H1 (cell line): ENCODE results near the gene MAP3K3. TPM values are rescaled to one million over a fixed set of nuclear protein-coding genes. Genes with fewer than 3 reads are reported as not detected.

Source experiments
- CTCF ChIA-PET: fragments of 300-600 bp; sonication (Branson Sonifier 250); formaldehyde crosslinking; loops from one replicate; lab custom pipeline; 2021; ENCODE audit not compliant: partially characterized antibody; lab: Charles Lee
- POLR2A ChIA-PET: fragments of 300-600 bp; sonication (Branson Sonifier 250); formaldehyde crosslinking; loops from one replicate; lab custom pipeline; 2021; ENCODE audit warnings: inconsistent platforms; ENCODE audit not compliant: partially characterized antibody; lab: Charles Lee
- DNase-seq, 2 experiments: peaks; one replicate each; pipeline versions ENCODE4 v3.0.0 to v3.0.0-alpha.2; 2010 to 2022; ENCODE audit warnings: low spot score in 2 of 2, low read depth in 1 of 2, mixed read lengths in 1 of 2
- FAIRE-seq: peaks from 2 replicates; lab custom pipeline; 2011; peaks lifted over from hg19 to GRCh38; lab: Jason Lieb, UNC
- H2AFZ ChIP-seq: 2 replicates; pipeline ENCODE4 v1.8.1; 2012; ENCODE audit warnings: low read length, inconsistent platforms
- H2AK5ac ChIP-seq: 2 replicates; pipeline ENCODE4 v1.6.1; 2013; ENCODE audit warnings: low read depth, low read length
- H2BK120ac ChIP-seq: replicated peaks from 2 replicates; pipeline ENCODE3; 2013; ENCODE audit warnings: low read depth, low read length, inconsistent platforms
- H2BK12ac ChIP-seq: 2 replicates; pipeline ENCODE4 v1.6.1; 2013; ENCODE audit warnings: low read depth, low read length
- H2BK15ac ChIP-seq: 2 replicates; pipeline ENCODE4 v1.6.1; 2013; ENCODE audit warnings: low read length
- H2BK20ac ChIP-seq: 2 replicates; pipeline ENCODE4 v1.6.1; 2013; ENCODE audit warnings: low read length
- H2BK5ac ChIP-seq: 2 replicates; pipeline ENCODE4 v1.6.1; 2013; ENCODE audit warnings: low read depth, low read length
- H3K14ac ChIP-seq: 2 replicates; pipeline ENCODE4 v1.6.1; 2013; ENCODE audit warnings: inconsistent platforms; ENCODE audit not compliant: insufficient read length
- H3K18ac ChIP-seq: 2 replicates; pipeline ENCODE4 v1.6.1; 2013; ENCODE audit warnings: low read length; ENCODE audit errors: extremely low read depth
- H3K23ac ChIP-seq: 2 replicates; pipeline ENCODE4 v1.6.1; 2013; ENCODE audit warnings: inconsistent platforms; ENCODE audit not compliant: insufficient read length
- H3K23me2 ChIP-seq: 2 replicates; pipeline ENCODE4 v1.6.1; 2013; ENCODE audit warnings: low read depth, low read length
- H3K27ac ChIP-seq: 2 replicates; pipeline ENCODE4 v1.6.1; 2011; ENCODE audit warnings: low read depth, low read length, inconsistent platforms
- H3K27me3 ChIP-seq, 4 experiments: replicated peaks in 1 of 4; 1 replicate in 1 of 4; 2 replicates in 3 of 4; pipeline versions ENCODE4 v1.6.1 to v1.8.1; 2011 to 2013; ENCODE audit warnings: low read length in 3 of 4, mild to moderate bottlenecking in 3 of 4, inconsistent platforms in 2 of 4, mixed read lengths in 2 of 4, moderate library complexity in 1 of 4; ENCODE audit not compliant: control insufficient read depth in 3 of 4, insufficient read depth in 3 of 4; ENCODE audit errors: extremely low read depth in 1 of 4
- H3K36me3 ChIP-seq, 4 experiments: 2 replicates each; pipeline versions ENCODE4 v1.6.1 to v1.8.1; 2011 to 2013; ENCODE audit warnings: mild to moderate bottlenecking in 4 of 4, low read length in 3 of 4, moderate library complexity in 2 of 4, control low read depth in 1 of 4, inconsistent platforms in 1 of 4; ENCODE audit not compliant: insufficient read depth in 4 of 4, control insufficient read depth in 2 of 4
- H3K4ac ChIP-seq: replicated peaks from 2 replicates; pipeline ENCODE3; 2013; ENCODE audit warnings: low read length, low read depth, mixed read lengths, inconsistent platforms; ENCODE audit not compliant: insufficient read length
- H3K4me1 ChIP-seq, 4 experiments: replicated peaks in 1 of 4; 1 replicate in 1 of 4; 2 replicates in 3 of 4; pipeline versions ENCODE4 v1.6.1 to v1.8.1; 2011 to 2013; ENCODE audit warnings: low read length in 3 of 4, inconsistent platforms in 2 of 4, mixed read lengths in 1 of 4; ENCODE audit not compliant: insufficient read depth in 4 of 4, control insufficient read depth in 3 of 4
- H3K4me2 ChIP-seq, 2 experiments: 2 replicates each; pipeline versions ENCODE4 v1.6.1 to v1.8.1; 2011 to 2013; ENCODE audit warnings: low read depth in 2 of 2, low read length in 2 of 2, control low read depth in 1 of 2, inconsistent platforms in 1 of 2, mild to moderate bottlenecking in 1 of 2; ENCODE audit not compliant: insufficient read depth in 1 of 2
- H3K4me3 ChIP-seq, 4 experiments: fragments of 200-600, 300-600 bp in 1 of 4; sonication (generic), shearing (Covaris generic), sonication (Bioruptor Twin) in 1 of 4; 2 replicates each; pipeline versions ENCODE4 v1.5.1 to v1.8.1; 2011 to 2016; ENCODE audit warnings: low read length in 4 of 4, low read depth in 3 of 4, control low read depth in 2 of 4, inconsistent platforms in 2 of 4, mild to moderate bottlenecking in 2 of 4, mixed read lengths in 1 of 4, moderate library complexity in 1 of 4; ENCODE audit not compliant: insufficient read depth in 2 of 4; ENCODE audit errors: extremely low read depth in 1 of 4
- H3K56ac ChIP-seq: replicated peaks from 2 replicates; pipeline ENCODE3; 2013; ENCODE audit warnings: low read depth, mild to moderate bottlenecking, mixed read lengths, low read length, inconsistent platforms; ENCODE audit not compliant: insufficient read length
- H3K79me1 ChIP-seq: 2 replicates; pipeline ENCODE4 v1.6.1; 2013; ENCODE audit warnings: low read depth, low read length, control low read depth
- H3K79me2 ChIP-seq, 2 experiments: 2 replicates each; pipeline versions ENCODE4 v1.6.1 to v1.8.1; 2012 to 2013; ENCODE audit warnings: low read length in 2 of 2, mild to moderate bottlenecking in 2 of 2, inconsistent platforms in 1 of 2; ENCODE audit not compliant: insufficient read depth in 2 of 2, control insufficient read depth in 1 of 2
- H3K9ac ChIP-seq, 4 experiments: replicated peaks in 1 of 4; 1 replicate in 1 of 4; 2 replicates in 3 of 4; pipeline versions ENCODE4 v1.6.1 to v1.8.1; 2011 to 2013; ENCODE audit warnings: low read depth in 3 of 4, low read length in 3 of 4, control low read depth in 2 of 4, mild to moderate bottlenecking in 2 of 4, moderate library complexity in 2 of 4, inconsistent platforms in 1 of 4; ENCODE audit errors: extremely low read depth in 1 of 4
- H3K9me3 ChIP-seq, 2 experiments: 2 replicates each; pipeline versions ENCODE4 v1.6.1 to v1.8.1; 2012 to 2013; ENCODE audit warnings: mild to moderate bottlenecking in 2 of 2, moderate library complexity in 2 of 2, control low read depth in 1 of 2, inconsistent platforms in 1 of 2, low read depth in 1 of 2, low read length in 1 of 2, mixed read lengths in 1 of 2; ENCODE audit not compliant: insufficient read depth in 2 of 2
- H4K20me1 ChIP-seq, 2 experiments: replicated peaks in 1 of 2; 2 replicates each; pipeline versions ENCODE3 to v1.8.1; 2011 to 2013; ENCODE audit warnings: inconsistent platforms in 2 of 2, low read length in 2 of 2, mild to moderate bottlenecking in 1 of 2; ENCODE audit not compliant: insufficient read depth in 2 of 2, control insufficient read depth in 1 of 2
- H4K5ac ChIP-seq: 2 replicates; pipeline ENCODE4 v1.6.1; 2013; ENCODE audit warnings: low read length, low read depth, mixed read lengths, inconsistent platforms; ENCODE audit not compliant: insufficient read length
- H4K8ac ChIP-seq: 2 replicates; pipeline ENCODE4 v1.8.0; 2013; ENCODE audit warnings: mild to moderate bottlenecking, moderate library complexity, low read length, inconsistent platforms; ENCODE audit not compliant: insufficient read depth; ENCODE audit errors: extremely low read depth
- H4K91ac ChIP-seq: replicated peaks from 2 replicates; pipeline ENCODE3; 2013; ENCODE audit warnings: low read length, mixed read lengths, inconsistent platforms; ENCODE audit not compliant: insufficient read length
- WGBS, 2 experiments: shearing (Covaris generic) in 1 of 2; methylation state at CpG; one replicate each; pipeline versions ENCODE4 v1.1.6 to v1.1.7; 2013 to 2015; ENCODE audit warnings: low lambda C conversion rate in 2 of 2, mixed read lengths in 2 of 2, inconsistent platforms in 1 of 2, low coverage in 1 of 2, missing lambda C conversion rate in 1 of 2; ENCODE audit not compliant: insufficient replicate concordance in 2 of 2, insufficient coverage in 1 of 2, insufficient read length in 1 of 2; ENCODE audit errors: extremely low coverage in 1 of 2, missing lambda C conversion rate in 1 of 2; 5-methylcytosine and 5-hydroxymethylcytosine counted together
- polyA plus RNA-seq, 7 experiments: library from polyadenylated mRNA; depleted of rRNA in 3 of 7; stranded (reverse) in 5 of 7; unstranded in 2 of 7; fragments of >200 nt in 5 of 7; fragments of 200-250 nt in 2 of 7; gene quantifications; 1 replicate in 5 of 7; 2 replicates in 1 of 7; 4 replicates in 1 of 7; pipeline versions ENCODE4 v1.2.1 to v1.2.3, GENCODE V29; 2011 to 2013; ENCODE audit warnings: missing spikeins in 2 of 7, mixed read lengths in 2 of 7
- total RNA-seq: library from RNA; stranded (reverse); fragmentation: NEBNext Ultra II Directional; extraction: Animal tissue kit (Norgen Biotek cat#: 25700); gene quantifications from 2 replicates; pipeline ENCODE4 v1.2.1, GENCODE V29; 2021

The MAP3K3 gene
- total and polyA plus RNA-seq, 2 of the 8 experiments (the other 6 are each of a cell fraction or from before 2014, with no cell fraction given): 10.3 to 21.0 TPM

DNA sequence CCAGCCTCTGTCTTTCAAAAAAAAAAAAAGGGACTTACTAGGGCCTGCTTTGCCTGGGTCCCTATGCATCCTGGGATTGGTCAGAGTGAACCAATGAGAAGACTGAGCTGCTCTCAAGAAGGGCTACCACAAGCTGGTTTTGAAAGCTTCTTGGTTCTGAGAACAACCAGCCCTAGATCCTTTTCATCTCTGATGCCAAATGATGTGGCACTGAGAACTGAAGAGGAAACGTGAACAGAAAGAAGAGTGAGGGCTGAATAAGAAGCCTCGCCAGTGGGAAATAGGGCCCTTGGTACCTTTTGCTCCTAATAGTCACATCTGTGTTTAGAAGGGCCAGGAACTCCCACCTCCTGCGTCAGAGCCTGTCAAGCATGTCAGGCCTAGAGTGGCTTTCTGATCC is 10.9 kb upstream of the MAP3K3 start:
- Histone ChIP-seq H3K9me3 (no peaks in the 10 kb centered on the region), H3K56ac (no peak overlapping the region), H3K79me1 (no peaks in the 10 kb centered on the region), H2BK20ac (no peak overlapping the region), H3K18ac (no peak overlapping the region), H2BK120ac (no peak overlapping the region), H2AFZ (no peak overlapping the region), H3K79me2 (no peaks in the 10 kb centered on the region), H3K23me2 (no peaks in the 10 kb centered on the region), H4K5ac (no peak overlapping the region), H2BK15ac (no peak overlapping the region), H3K27me3 (no peaks in the 10 kb centered on the region), H3K9ac (no peak overlapping the region), H4K20me1 (no peaks in the 10 kb centered on the region), H4K91ac (no peak overlapping the region), H3K4me2 (no peak overlapping the region), H3K14ac (no peak overlapping the region), H3K4me3 (no peak overlapping the region), H2BK5ac (no peak overlapping the region), H2AK5ac (no peak overlapping the region), H2BK12ac (no peak overlapping the region), H3K4me1 (no peaks in the 10 kb centered on the region), H3K27ac (no peak overlapping the region), H4K8ac (no peak overlapping the region), H3K23ac (no peak overlapping the region), H3K4ac (no peak overlapping the region), H3K36me3 (peaks cover 0 to 25% (median 13%) of the 10 kb centered on the region in 4 experiments; a peak in 6 of 8 replicates)
- FAIRE-seq (no peak), DNase-seq (no peak)
- WGBS, 2 experiments: 94% methylated on average over 3 of the region's 3 CpGs; no CpG with 5 or more reads in 1 of the 2 experiments
- ChIA-PET POLR2A (interaction anchor here (0.6 to 2.6 kb wide), 9 partner anchors 9 to 985 kb away, joined by 3 to 18 read pairs (median 4); partner anchors contain the start of genes MAP3K3 and TACO1), CTCF (interaction anchor here (0.7 to 5.6 kb wide), 62 partner anchors 9 to 205 kb away, joined by 3 to 64 read pairs (median 6); partner anchors contain the start of genes CYB561, KCNH6, MAP3K3 and TACO1)
